Rectal smooth muscle tissue (tissue), 1 donor: Measurements from ENCODE around the gene CEP83.

Source experiments
- H3K27ac ChIP-seq: one replicate; pipeline ENCODE4 v1.7.0; 2013; ENCODE audit warnings: low read depth, low read length, inconsistent platforms
- H3K27me3 ChIP-seq: one replicate; pipeline ENCODE4 v1.7.0; 2013; ENCODE audit warnings: low read length; ENCODE audit not compliant: control insufficient read depth, insufficient read depth
- H3K36me3 ChIP-seq: one replicate; pipeline ENCODE4 v1.7.0; 2013; ENCODE audit warnings: low read length; ENCODE audit not compliant: control insufficient read depth, insufficient read depth
- H3K4me1 ChIP-seq: one replicate; pipeline ENCODE4 v1.7.0; 2013; ENCODE audit warnings: low read length; ENCODE audit not compliant: control insufficient read depth, insufficient read depth
- H3K4me3 ChIP-seq: one replicate; pipeline ENCODE4 v1.7.0; 2013; ENCODE audit warnings: low read length
- H3K9ac ChIP-seq: one replicate; pipeline ENCODE4 v1.7.0; 2013; ENCODE audit warnings: low read length

The CEP83 gene

DNA sequence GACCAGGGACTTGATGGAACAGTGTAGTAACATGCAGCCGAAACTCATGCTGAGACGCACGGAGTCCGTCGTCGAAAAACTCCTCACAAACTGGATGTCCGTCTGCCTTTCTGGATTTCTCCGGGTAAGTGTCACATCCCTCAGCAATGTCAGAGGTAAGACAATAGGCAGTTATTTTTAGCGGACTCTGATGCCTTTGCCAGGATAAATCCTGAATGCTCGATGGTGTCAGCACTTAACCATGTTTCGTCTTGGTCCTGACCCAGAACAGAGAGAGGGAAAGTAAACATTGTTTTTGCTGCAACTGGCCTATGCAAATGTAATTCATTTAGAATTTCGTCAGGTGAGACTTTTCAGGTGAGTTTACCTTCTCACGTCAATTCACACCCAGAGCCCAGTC is 198.9 kb downstream of the CEP83 start:
- H3K27me3 ChIP-seq, result no peaks in the 10 kb centered on the region
- no peak overlapping the region for H3K4me3 ChIP-seq
- H3K4me1 ChIP-seq, result peaks cover 15% of the 10 kb centered on the region
- H3K9ac ChIP-seq, result no peak overlapping the region
- H3K36me3 ChIP-seq, result no peaks in the 10 kb centered on the region
- no peak overlapping the region for H3K27ac ChIP-seq

GRCh38 chr12:94260017-94260416 is 199.7 kb downstream of the CEP83 start:
- Histone ChIP-seq H3K36me3 (no peaks in the 10 kb centered on the region), H3K9ac (no peak overlapping the region), H3K27ac (no peak overlapping the region), H3K4me1 (peaks cover 15% of the 10 kb centered on the region), H3K27me3 (no peaks in the 10 kb centered on the region), H3K4me3 (no peak overlapping the region)

DNA sequence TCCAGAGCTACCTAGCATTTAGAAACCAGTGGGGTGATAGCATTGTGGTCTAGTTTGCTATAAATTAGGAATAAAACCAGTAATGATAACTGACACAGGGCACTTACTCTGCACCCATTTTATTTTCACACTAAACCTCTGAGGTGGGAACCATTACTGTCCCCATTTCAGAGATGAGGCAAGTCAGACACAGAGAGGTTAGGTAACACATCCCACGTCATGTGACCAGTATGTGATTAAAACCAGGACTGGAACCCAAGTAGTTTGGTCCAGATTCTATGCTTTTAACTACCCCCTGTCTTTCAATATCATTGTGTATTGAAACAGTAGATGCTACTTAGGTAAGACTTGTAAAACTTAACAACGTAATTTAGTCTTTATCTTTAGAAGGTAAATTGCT is 201.1 kb downstream of the CEP83 start:
- Histone ChIP-seq H3K9ac (no peak overlapping the region), H3K4me3 (no peak overlapping the region), H3K36me3 (no peaks in the 10 kb centered on the region), H3K27ac (no peak overlapping the region), H3K4me1 (peaks cover 15% of the 10 kb centered on the region), H3K27me3 (no peaks in the 10 kb centered on the region)
